Hepatocyte (in vitro differentiated cells): ENCODE results near the gene SEPTIN5.

Experiments
- EZH2 ChIP-seq: fragments of 200-600 bp; sonication (generic); IDR thresholded peaks from 2 replicates; pipeline ENCODE4 v1.6.1; 2016; ENCODE audit warnings: antibody characterized with exemption, mild to moderate bottlenecking, borderline replicate concordance
- TF ChIP-seq, protein P1 (sequence below): fragments of 200-600 bp; sonication (generic); IDR thresholded peaks from 2 replicates; pipeline ENCODE4 v1.5.1; 2016; ENCODE audit warnings: antibody characterized with exemption, mild to moderate bottlenecking; ENCODE audit not compliant: poor library complexity

DNA sequence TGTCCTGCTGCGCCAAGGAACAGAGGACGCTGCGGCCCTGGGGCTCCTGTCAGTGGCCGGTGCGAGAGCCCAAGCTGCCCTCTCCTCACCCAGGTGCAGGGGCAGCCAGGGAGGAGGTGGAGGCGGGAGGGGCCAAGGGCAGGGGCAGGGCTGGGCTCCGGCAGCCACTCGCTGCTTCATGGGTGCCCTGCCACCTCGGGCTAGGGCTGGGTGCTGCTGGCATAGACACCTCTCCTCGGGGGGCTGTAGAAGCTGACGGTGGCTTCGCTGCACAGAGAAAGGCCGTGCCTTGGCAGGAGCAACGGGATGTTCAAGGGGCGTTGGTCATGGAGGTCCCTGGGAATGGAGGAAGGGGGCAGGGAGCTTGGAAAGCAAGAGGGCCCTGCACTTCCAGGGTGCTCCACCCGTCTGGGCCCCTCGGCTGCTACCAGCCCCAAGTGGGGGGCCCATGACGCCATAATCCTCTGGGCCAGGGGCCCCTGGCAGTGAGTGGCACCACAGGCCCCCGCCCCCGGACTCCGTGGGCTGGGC, 44.7 kb downstream of the SEPTIN5 start:
- TF ChIP-seq, protein P1, sequence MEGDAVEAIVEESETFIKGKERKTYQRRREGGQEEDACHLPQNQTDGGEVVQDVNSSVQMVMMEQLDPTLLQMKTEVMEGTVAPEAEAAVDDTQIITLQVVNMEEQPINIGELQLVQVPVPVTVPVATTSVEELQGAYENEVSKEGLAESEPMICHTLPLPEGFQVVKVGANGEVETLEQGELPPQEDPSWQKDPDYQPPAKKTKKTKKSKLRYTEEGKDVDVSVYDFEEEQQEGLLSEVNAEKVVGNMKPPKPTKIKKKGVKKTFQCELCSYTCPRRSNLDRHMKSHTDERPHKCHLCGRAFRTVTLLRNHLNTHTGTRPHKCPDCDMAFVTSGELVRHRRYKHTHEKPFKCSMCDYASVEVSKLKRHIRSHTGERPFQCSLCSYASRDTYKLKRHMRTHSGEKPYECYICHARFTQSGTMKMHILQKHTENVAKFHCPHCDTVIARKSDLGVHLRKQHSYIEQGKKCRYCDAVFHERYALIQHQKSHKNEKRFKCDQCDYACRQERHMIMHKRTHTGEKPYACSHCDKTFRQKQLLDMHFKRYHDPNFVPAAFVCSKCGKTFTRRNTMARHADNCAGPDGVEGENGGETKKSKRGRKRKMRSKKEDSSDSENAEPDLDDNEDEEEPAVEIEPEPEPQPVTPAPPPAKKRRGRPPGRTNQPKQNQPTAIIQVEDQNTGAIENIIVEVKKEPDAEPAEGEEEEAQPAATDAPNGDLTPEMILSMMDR, result no peak
- TF ChIP-seq EZH2, result no peak
